Limb (tissue), 2 donors: ENCODE measurements around the gene DMRT2.

Source experiments
- DNase-seq, 2 donors: peaks; one replicate each; pipeline ENCODE4 v3.0.0-alpha.2; 2016; ENCODE audit errors: extremely low spot score in 2 of 2

DMRT2 gene

DNA sequence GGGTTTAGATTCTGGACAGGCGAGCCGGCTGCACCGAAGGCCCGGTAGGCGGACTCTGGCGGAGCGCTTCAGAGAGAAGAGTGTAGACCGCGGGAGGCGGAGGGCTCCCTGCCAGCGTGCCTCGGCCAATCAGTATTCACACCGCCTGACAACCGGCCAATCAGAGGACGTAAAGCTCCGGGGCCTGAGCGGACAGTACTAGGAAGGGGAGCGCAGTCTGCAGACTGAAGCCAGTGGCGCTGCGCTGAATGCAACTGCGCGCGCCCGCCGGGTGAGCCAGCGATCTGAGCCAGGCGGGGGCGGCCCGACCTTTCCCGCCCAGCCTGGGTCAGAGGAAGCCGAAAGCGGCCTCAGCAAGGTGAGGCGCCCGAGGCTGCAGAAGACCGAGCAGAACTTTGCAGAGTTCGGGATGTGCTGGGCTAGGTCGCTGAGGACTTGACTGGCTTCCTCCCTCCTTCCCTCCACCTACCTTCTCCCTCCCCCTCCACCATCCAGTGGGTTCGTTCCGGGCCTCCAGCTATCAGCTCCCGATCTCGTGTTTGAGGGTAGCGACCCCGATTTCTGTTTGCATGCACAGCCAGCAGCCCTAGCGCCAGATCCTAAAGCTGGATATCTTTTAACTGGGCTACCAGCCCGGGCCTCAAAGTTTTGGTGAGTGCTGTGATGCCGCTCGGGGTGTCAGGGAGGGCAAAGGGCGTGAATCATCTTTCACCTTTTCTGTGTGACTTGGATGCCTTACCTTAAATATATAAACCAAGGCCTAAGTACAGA is at the start of gene DMRT2:
DMRT2 (plus strand) TSS at position 233 of the 771 bp plus-strand sequence. CDS start 1,257 bp downstream, outside the sequence.
- peak; percentile 95 to 96 for DNase-seq

DNA sequence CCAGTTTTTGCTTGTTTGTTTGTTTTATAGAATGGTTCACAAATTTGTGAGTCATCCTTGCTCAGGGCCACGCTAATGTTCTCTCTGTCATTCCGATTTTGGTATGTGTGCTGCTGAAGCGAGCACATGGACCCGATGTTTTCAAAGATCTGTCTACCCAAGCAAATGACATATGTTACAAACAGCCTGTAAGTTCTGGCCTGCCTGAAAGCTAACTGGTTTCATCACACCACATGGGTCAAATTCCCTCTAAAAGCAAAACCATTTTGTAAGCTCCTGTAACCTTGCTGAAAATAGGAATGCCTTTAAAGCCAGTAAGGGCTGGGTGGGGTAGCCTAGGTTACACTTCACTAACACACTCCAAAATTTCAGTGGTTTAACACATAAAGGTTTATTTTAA is 48.3 kb upstream of the DMRT2 start:
- no peak for DNase-seq

DNA sequence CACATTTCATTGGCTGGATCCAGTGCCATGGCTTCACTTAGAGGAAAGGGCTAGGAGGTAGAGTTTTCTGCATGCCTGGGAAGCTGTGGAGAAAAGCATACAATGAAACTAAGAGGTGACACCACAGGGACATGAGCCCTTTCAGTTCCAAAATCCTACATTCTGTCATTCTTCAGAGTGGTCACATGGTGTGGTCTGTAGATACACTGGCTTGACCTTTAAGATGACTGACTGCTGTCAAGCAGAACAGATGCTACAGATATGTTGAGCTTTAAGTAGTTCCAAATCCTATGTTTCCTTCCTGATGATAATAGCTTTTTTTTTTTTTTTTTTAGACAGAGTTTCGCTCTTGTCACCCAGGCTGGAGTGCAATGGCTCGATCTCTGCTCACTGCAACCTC is 47.5 kb upstream of the DMRT2 start:
- no peak for DNase-seq

- peak in 1 of 2 donors; percentile 69 for DNase-seq
These were observed 45.0 kb upstream of the DMRT2 start for GRCh38 chr9:1005043-1005667.

GRCh38 chr9:1007312-1007711 is 42.8 kb upstream of the DMRT2 start:
- no peak for DNase-seq

DNA sequence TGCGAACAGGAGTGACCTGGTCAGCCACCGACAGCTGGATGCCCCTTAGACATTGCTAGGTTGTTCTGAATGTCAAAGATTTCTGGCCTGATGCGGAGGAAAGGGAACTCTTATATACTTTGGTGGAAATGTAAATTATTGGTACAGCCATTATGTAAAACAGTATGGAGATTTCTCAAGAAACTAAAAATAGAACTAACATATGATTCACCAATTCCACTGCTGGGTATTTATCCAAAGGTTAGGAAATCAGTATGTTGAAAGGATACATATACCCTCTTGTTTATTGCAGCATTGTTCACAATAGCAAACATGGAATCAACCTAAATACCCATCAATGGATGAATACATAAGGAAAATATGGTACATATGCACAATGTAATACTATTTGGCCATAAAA is 41.9 kb upstream of the DMRT2 start:
- no peak for DNase-seq

- peak; percentile 83 to 92 for DNase-seq
These were observed 41.0 kb upstream of the DMRT2 start for GRCh38 chr9:1009101-1009707.

GRCh38 chr9:1013021-1013420 is 37.1 kb upstream of the DMRT2 start:
- no peak for DNase-seq

DNA sequence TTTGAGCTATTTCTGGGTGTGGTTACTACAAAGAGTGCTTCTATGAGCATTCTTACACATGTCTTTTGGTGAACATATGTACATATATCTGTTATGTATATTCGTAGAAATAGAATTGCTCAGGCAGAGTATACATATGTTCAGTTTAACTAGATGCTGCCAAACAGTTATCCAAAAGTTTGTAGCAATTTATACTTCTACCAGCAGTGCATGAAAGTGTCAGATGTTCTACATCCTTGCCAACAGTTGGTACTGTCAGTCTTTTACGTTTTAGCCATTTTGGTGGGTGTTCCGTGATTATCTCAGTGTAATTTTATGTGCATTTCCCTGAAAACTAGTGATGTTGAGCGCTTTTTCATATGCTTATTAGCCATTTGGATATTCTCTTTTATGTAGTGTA is 35.9 kb upstream of the DMRT2 start:
- DNase-seq = peak in 1 of 2 donors; percentile 54

DNA sequence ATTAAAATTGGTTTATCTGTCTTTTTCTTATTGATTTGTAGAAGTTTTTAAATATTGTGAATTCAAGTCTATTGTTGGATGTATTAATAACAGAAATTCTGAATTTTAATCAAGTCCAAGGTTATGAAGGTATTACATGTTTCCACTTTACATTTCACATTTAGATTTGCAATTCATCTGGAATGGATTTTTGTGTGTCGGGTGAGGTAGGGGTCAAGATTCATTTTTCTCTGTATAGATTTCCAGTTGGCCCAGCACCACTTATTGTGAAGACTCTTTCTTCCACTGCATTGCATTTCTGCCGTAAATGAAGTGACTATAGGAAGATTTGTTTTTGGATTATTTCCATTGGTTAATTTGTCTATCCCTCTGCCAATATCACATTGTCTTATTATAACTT is 35.5 kb upstream of the DMRT2 start:
- DNase-seq = no peak

GRCh38 chr9:1018121-1018520 is 32.0 kb upstream of the DMRT2 start:
- DNase-seq = no peak

DNA sequence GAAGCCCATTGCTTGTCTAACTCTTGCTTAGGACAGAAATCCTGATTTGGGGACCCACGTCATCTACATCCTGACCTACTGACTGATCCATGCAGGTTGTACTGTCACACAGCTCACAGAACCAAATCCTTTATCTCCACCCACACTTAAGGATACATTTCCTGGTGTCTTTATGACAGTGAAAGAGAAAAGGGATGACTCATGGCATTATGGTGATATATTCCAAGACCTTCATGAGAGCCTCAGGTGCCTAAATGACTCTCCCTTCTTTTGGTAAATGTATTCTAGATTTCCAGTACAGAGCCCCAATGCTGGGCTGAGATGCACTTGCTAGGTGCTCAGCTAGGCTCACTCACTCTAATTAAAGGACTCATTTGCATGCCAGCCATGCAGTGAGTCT is 26.0 kb upstream of the DMRT2 start:
- no peak for DNase-seq

DNA sequence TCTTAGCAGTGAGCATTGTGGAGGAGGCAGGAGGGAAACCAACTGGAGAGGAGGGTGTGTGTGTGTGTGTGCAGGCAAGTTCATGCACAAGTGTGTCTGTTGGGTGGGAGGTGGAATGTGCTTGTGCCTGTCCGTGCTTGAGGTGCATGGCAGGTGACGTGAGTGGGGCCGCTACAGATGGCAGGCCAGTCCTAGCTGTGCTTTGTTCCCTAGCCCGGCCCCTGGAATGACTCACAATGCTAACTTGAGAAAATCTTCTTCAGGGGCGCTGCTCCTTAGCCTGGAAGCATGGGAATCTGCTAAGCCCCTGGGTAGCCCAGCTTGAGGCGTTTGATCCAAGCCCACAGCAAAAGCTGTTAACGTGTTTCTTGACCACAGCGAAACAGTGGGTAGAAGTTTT is 25.0 kb upstream of the DMRT2 start:
- DNase-seq = no peak

- DNase-seq = no peak
These were observed 23.9 kb upstream of the DMRT2 start for GRCh38 chr9:1026219-1026618.

GRCh38 chr9:1028501-1029190 is 21.5 kb upstream of the DMRT2 start:
- DNase-seq = no peak

DNA sequence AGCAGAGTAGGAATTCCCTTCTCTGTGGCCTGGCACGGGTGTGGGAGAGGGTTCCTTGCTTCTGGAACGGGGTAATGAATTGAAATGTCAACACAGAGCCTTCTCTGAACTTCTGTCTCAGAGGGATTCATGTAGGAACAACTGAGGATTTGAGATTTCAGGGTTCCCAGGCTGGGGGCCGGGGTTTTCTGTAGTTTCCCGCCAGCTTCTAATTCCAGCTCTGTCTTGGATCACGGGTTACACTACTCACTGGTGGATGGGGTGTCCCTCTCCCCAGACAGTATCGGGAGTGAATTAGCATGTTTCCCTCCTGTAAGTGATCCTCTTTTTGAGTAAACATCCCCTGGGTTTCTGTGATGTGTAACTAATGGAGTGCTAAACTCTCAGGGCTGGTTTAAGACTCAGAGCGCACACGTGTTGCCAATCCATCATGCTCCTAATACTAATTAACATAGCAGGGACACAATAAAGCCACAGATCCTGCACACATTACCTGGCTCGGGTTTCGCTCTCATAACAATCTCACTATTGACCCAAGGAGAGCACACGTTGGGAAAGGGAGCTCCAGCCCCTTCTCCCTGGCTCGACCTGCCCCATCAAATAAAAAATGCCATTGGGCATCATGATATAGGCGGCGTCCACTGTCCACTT is 18.1 kb upstream of the DMRT2 start:
- no peak for DNase-seq

DNA sequence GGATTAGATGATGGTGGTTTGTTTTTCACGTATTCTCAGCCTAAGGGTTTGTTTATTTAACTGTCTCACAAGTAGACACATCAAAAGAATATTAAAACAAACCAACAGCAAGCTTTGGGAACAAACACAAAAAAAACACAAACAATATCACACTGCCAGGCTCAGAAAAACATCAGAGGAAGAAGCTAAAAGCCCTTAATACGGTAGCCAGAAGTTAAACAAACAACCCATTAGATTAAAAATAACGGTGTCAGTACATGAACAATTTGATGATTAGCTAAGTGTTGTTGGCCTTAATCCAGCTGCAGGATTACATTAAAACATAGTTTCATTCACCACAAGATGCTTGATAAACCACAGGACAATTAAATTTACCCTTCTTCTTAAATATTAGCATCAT is 15.9 kb upstream of the DMRT2 start:
- no peak for DNase-seq

- DNase-seq = no peak
These were observed 10.6 kb upstream of the DMRT2 start for GRCh38 chr9:1039589-1039988.

- DNase-seq = peak; percentile 54 to 83
These were observed 7.7 kb upstream of the DMRT2 start for GRCh38 chr9:1042466-1042865.

DNA sequence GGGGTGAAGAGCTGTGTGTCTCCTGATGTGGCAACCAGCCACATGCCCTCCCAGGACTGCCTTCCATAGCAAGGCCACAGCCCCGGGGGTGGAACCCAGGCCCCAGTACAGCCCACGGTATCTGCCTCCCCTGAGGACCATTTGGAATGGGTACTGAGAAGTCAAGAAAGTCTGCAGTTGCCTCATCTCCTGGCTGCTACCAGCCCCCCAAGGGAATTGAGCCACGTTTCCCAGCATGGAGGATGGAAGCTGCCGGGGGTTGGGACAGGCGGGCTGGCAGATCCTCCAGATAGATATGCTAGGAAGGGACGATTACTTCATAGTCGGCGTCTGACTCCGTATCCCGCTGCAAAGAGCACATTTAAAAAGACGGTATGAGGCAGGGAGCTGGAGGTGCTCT is 5.5 kb upstream of the DMRT2 start:
- peak in 1 of 2 donors; percentile 42 for DNase-seq
